SH-SY5Y (cell line): ENCODE results near the gene CHST7.

Experiments
- GATA2 ChIP-seq: IDR thresholded peaks from 2 replicates; pipeline ENCODE4 v1.6.1; 2011; ENCODE audit warnings: mild to moderate bottlenecking, low read depth, low read length
- GATA3 ChIP-seq: IDR thresholded peaks from 2 replicates; pipeline ENCODE4 v1.6.1; 2011; ENCODE audit warnings: low read depth, mild to moderate bottlenecking, low read length, moderate library complexity

The CHST7 gene

DNA sequence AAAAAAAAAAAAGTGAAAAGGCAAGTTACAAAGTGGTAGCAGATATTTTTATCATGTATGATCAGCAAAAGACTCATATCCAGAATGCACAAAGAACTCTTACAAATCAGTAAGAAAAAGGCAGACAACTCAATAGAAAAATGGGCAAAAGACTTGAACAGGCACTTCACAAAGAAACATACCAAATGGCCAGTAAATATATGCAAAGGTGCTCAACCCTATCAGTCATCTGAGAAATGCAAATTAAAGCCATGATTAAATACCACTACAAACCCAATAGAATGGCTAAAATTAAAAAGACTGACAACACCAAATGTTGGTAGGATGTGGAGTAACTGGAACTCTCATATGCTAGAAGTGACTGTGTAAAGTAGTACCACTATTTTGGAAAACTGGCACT lies 45.4 kb downstream of the CHST7 start:
- no peak for TF ChIP-seq GATA2
- no peak for TF ChIP-seq GATA3

DNA sequence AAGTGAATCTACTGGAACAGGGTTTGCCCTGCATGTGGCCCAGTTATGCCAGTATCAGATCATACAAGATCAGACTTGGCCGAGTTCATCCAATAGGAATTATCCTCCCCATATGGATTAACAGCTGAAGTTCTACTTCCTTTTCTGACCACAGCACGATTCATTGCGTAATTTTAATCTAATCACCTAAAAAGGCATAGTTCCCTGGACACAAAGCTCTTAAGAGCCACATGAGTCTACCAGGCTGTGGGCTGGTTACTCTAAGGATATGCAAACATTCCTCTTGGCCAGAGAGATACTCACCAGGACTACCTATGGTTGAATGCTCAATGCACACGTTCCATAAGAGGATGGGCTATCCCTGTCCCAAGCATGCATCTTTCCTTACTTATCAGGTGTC lies 46.9 kb downstream of the CHST7 start:
- TF ChIP-seq GATA3 (no peak), GATA2 (no peak)

DNA sequence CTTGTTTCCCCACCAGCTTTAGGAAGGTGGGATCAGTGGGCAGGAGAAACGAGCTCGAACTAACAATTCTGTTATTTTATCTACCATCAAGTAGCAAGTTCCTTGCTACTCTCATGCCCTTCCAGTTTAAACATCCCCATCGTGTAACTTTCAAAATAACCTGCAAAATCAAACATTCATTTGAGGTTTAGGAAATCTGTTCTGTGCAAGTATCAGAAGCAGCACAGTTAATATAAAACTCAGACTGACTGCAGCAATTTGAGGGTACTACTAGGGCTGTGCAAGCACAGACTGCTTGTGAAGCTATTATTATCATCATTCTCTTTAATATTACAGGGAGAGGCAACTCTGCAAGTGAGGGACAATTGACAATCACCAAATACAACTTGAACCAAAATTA lies 48.0 kb downstream of the CHST7 start:
- TF ChIP-seq GATA3 (no peak), GATA2 (no peak)

DNA sequence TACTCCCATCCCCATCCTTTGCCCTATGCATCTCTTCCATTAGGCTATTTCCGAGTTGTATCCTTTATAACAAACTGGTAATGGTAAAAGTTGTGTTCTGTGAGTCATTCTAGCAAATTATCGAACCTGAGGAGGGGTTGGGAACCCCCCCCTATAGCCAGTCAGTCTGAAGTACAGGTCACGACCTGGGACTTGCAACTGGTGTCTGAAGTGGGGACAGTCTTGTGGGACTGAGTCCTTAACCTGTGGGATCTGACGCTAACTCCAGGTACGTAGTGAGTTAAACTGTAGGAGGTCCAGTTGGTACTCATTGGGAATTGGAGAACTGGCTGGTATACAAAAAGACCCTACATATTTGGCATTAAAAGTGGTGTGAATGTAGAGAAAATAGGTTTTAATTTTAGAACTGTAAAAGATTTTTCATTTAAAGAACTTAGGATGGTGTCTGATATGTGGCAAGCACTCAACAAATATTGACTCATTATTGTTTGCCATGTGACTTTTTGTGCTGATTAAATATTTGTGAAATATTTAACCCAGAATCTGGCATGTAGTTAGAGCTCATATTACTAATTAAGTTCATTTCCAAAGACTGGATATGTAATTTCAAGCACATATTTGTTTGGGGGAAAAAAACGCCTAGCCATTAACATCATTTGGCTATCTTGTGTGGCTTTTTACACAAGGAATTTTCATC lies 50.7 kb downstream of the CHST7 start:
- TF ChIP-seq GATA2 (no peak), GATA3 (no peak)

DNA sequence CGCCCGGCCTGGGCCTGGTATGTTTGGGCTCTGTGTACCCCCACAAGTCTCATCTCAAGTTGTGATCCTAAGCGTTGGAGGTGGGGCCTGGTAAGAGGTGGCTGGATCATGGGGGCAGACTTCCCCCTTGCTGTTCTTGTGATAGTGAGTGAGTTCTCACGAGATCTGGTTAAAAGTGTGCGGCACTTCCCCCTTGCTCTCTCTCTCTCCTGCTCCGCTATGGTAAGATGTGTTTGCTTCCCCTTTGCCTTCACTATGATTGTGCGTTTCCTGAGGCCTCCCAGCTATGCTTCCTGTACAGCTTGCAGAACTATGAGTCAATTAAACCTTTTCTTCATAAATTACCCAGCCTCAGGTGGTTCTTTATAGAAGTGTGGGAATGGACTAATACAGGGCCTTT lies 53.0 kb downstream of the CHST7 start:
- TF ChIP-seq GATA2 (no peak), GATA3 (no peak)

DNA sequence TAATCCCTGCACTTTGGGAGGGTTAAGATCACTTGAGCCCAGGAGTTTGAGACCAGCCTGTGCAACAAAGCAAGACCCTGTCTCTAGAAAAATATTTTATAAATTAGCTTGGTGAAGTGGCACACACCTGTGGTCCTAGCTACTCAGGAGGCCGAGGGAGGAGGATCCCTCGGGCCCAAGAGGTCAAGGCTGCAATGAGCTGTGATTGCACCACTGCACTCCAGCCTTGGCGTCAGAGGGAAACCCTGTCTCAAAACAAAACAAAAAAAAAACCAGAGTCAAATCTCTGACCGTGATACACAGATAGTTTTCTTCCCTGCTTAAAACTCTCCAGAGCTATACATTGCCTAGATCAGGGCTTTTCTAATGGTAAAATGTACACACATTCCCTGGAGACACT lies 53.5 kb downstream of the CHST7 start:
- TF ChIP-seq GATA3 (no peak), GATA2 (no peak)

DNA sequence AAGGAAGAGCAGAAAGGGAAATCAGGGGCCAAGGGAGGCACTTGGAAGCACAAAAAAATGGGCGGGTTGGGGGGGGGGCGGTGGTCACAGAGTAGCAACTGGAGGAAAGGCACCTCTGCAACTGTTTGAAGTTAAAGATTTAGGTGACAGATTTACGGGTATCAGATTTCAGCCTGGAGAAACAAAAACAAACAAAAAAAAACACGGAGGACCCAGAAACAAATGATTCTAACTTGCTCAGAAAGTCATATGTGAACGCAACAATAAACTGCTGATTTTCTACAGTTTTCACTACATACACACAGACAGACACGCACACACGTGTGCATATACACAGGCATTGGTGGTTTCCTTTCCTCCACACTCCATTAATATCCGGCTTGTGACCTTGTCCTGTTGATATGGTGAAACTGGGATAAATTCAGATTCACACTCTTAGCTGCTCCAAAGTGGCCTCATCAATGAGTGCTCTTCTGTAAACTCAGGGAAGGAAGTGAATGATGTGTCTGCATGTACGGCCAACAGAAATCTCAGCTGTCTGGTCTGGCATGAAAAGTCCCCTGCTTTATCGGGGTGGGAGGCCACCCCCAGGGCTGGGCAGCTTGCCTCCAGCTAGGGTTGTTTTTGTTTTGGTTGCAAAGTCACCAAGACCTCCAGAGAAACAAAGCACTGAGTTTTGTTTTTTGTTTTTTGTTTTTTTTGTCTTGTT lies 54.3 kb downstream of the CHST7 start:
- TF ChIP-seq GATA2 (no peak), GATA3 (no peak)

DNA sequence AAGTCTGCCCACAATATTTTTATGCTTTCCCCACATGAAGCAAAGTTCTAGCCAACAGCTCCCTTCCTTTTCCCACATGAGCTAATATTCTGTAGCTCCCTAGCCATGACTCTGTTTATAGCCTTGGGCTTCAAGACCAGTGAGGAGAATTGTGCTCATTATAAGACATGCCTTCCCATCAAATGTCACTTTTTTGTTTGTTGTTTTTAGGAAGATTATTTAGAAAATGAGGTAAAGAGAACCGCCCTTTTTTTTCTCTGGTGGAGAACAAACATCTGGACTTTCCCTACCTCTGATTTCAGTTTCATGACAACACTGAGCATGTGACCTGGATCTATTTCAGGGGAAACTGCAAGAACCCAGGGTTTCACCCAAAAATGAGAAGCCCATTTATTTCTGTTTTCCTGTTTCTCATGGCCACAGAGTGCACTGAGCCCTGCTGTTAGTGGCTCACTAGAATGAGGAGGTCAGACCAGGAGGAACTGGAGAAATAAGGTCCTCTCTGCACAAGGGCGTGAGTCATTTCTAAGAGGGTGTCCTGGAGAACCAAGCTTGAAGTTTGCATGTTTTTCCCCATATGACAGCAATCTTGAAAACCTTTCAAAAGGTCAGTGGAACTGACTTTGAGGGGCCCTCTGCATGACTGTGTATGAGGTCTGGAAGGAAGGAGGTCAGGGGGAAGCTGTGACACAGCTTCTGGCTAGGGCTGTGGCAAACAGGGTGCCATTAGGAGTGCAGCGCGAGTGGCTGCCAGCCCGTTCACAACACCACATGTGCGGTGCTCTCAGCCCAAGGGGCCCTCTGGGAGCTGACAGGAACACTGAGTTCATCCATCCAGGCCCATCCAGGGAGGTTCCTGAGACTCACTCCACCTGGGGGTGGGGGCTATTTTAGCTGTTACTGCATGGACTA lies 55.2 kb downstream of the CHST7 start:
- TF ChIP-seq GATA3 (no peak), GATA2 (no peak)

DNA sequence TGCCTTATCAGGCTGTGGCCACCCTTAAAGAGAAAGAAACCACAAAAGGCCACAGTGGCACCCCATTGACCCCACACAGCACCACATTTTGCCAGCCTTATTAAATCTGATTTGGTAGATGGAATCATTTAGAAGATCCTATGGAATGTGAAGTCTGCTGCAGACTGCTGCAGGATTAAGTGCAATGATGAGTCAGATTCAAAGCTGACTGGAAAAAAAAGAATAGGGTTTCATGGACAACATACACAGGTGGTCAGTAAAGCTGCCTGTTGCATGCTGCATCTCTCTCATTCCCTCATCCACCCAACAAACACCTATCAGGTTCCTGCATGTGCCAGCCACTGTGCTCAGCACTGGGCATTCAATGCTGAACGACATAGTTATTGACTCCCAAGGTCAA lies 56.6 kb downstream of the CHST7 start:
- TF ChIP-seq GATA2: no peak
- no peak for TF ChIP-seq GATA3

- no peak for TF ChIP-seq GATA3
- no peak for TF ChIP-seq GATA2
Observed at GRCh38 chrX:46634577-46634976, 61.0 kb downstream of the CHST7 start.

GRCh38 chrX:46635186-46635585 lies 61.6 kb downstream of the CHST7 start:
- TF ChIP-seq GATA2 (no peak), GATA3 (no peak)

GRCh38 chrX:46636223-46636622 lies 62.7 kb downstream of the CHST7 start:
- TF ChIP-seq GATA3: no peak

- TF ChIP-seq GATA3: no peak
- no peak for TF ChIP-seq GATA2
Observed at GRCh38 chrX:46637938-46638337, 64.4 kb downstream of the CHST7 start.

DNA sequence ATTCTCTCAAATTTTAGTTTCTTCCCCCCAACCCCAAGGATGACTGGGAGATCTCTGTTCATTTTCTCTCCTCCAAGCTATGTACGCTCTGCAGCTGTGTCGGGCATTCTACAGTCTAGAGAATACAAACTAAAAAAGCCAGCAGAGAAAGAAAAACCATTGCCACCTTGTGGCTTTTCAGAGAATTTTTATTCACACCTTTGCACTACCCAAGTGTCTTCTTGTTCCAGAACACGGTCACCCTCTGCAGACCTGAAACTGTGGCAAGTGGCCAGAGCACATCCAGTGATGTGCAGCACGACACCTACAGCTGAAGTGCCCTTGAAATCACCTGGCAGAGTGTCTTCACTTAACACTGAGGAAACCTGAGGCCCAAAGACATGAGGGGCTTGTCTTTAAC lies 68.6 kb downstream of the CHST7 start:
- TF ChIP-seq GATA3 (no peak), GATA2 (no peak)
